Urinary bladder (tissue), 4 donors: ENCODE measurements around the gene BCL6B. TPM values are rescaled to one million over a fixed set of nuclear protein-coding genes. Genes with fewer than 3 reads are reported as not detected.

Source experiments
- DNase-seq: peaks from one replicate; pipeline ENCODE4 v3.0.0-alpha.2; 2015; ENCODE audit errors: extremely low spot score
- H3K27ac ChIP-seq: one replicate; pipeline ENCODE4 v1.5.1; 2013; ENCODE audit warnings: low read depth, mild to moderate bottlenecking, moderate library complexity
- H3K36me3 ChIP-seq: one replicate; pipeline ENCODE4 v1.6.1; 2013; ENCODE audit warnings: mild to moderate bottlenecking, moderate library complexity; ENCODE audit not compliant: insufficient read depth
- H3K4me1 ChIP-seq: one replicate; pipeline ENCODE4 v1.6.1; 2013; ENCODE audit warnings: mild to moderate bottlenecking, moderate library complexity; ENCODE audit not compliant: insufficient read depth
- H3K4me3 ChIP-seq: one replicate; pipeline ENCODE4 v1.5.1; 2013; ENCODE audit warnings: low read depth, low read length
- WGBS: extraction: QIAGEN DNeasy Blood & Tissue Kit; methylation state at CpG from one replicate; pipeline ENCODE4 v1.1.7; 2013; 5-methylcytosine and 5-hydroxymethylcytosine counted together
- polyA plus RNA-seq: library from polyadenylated mRNA; stranded (reverse); fragments of 200-250 nt; gene quantifications from one replicate; pipeline ENCODE4 v1.2.3, GENCODE V29; 2013
- small RNA-seq: library from RNA; depleted of rRNA; stranded (forward); fragments of <200 nt; gene quantifications from one replicate; pipeline ENCODE3, GENCODE V24; 2014
- total RNA-seq: library from RNA; depleted of rRNA; stranded (reverse); fragments of >200 nt; gene quantifications from one replicate; pipeline ENCODE4 v1.2.3, GENCODE V29; 2014
- donor health status: healthy with polysubstance abuse.
- donor health status: healthy.

The BCL6B gene
- total and polyA plus RNA-seq, 2 donors = 9.9 to 12.5 TPM

GRCh38 chr17:7070712-7071111 lies 47.9 kb downstream of the BCL6B start:
- DNase-seq = no peak
- no peaks in the 10 kb centered on the region for H3K36me3 ChIP-seq
- H3K4me3 ChIP-seq = no peak overlapping the region
- H3K4me1 ChIP-seq = no peaks in the 10 kb centered on the region
- WGBS = 79% methylated on average over 3 of the region's 3 CpGs
- H3K27ac ChIP-seq = no peak overlapping the region

GRCh38 chr17:7072406-7072805 lies 49.6 kb downstream of the BCL6B start:
- Histone ChIP-seq H3K36me3 (no peaks in the 10 kb centered on the region), H3K4me1 (no peaks in the 10 kb centered on the region), H3K27ac (no peak overlapping the region), H3K4me3 (no peak overlapping the region)
- WGBS = 76% methylated on average over 2 of the region's 2 CpGs
- DNase-seq = no peak

- 82% methylated on average over 14 of the region's 14 CpGs for WGBS
- Histone ChIP-seq H3K36me3 (no peaks in the 10 kb centered on the region), H3K4me1 (no peaks in the 10 kb centered on the region), H3K27ac (no peak overlapping the region), H3K4me3 (no peak overlapping the region)
- no peak for DNase-seq
Observed at GRCh38 chr17:7074931-7075330, 52.1 kb downstream of the BCL6B start.

- H3K4me1 ChIP-seq = no peaks in the 10 kb centered on the region
- no peak overlapping the region for H3K27ac ChIP-seq
- H3K36me3 ChIP-seq = no peaks in the 10 kb centered on the region
- 87% methylated on average over 7 of the region's 7 CpGs for WGBS
- DNase-seq = no peak
- H3K4me3 ChIP-seq = no peak overlapping the region
Observed at GRCh38 chr17:7077911-7078546, 55.2 kb downstream of the BCL6B start.

GRCh38 chr17:7078711-7079110 lies 55.9 kb downstream of the BCL6B start:
- no peak for DNase-seq
- Histone ChIP-seq H3K36me3 (no peaks in the 10 kb centered on the region), H3K27ac (no peak overlapping the region), H3K4me1 (no peaks in the 10 kb centered on the region), H3K4me3 (no peak overlapping the region)
- WGBS = 82% methylated on average over 10 of the region's 10 CpGs

Small RNAs within 50 kb of the gene (small RNA-seq; reads per million reads assigned to genes)
- gene AC120057.1 = not detected

Other genes starting within 250 kb of the BCL6B start
- gene FBXO39, start 246.8 kb upstream of the BCL6B start, total RNA-seq = 0.90 TPM
- 0.56 TPM for gene FBXO39, start 246.8 kb upstream of the BCL6B start, polyA plus RNA-seq
- not detected for gene TEKT1, start 191.3 kb upstream of the BCL6B start, total RNA-seq
- gene TEKT1, start 191.3 kb upstream of the BCL6B start, polyA plus RNA-seq = not detected
- not detected for gene ALOX12, start 27.0 kb upstream of the BCL6B start, total RNA-seq
- 0.04 TPM for gene ALOX12, start 27.0 kb upstream of the BCL6B start, polyA plus RNA-seq
- gene RNASEK, start 10.4 kb upstream of the BCL6B start, total RNA-seq = 32.9 TPM
- 305 TPM for gene RNASEK, start 10.4 kb upstream of the BCL6B start, polyA plus RNA-seq
- gene SLC16A13, start 13.0 kb downstream of the BCL6B start, total RNA-seq = 0.37 TPM
- 1.5 TPM for gene SLC16A13, start 13.0 kb downstream of the BCL6B start, polyA plus RNA-seq
- gene SLC16A11, start 21.0 kb downstream of the BCL6B start, total RNA-seq = not detected
- 1.5 TPM for gene SLC16A11, start 21.0 kb downstream of the BCL6B start, polyA plus RNA-seq
- gene CLEC10A, start 57.2 kb downstream of the BCL6B start, total RNA-seq = 5.0 TPM
- gene CLEC10A, start 57.2 kb downstream of the BCL6B start, polyA plus RNA-seq = 18.8 TPM
- not detected for gene ASGR2, start 91.8 kb downstream of the BCL6B start, total RNA-seq
- 1.7 TPM for gene ASGR2, start 91.8 kb downstream of the BCL6B start, polyA plus RNA-seq
- gene ASGR1, start 156.3 kb downstream of the BCL6B start, total RNA-seq = 1.7 TPM
- 1.6 TPM for gene ASGR1, start 156.3 kb downstream of the BCL6B start, polyA plus RNA-seq
- 19.4 TPM for gene DLG4, start 196.8 kb downstream of the BCL6B start, total RNA-seq
- 17.1 TPM for gene DLG4, start 196.8 kb downstream of the BCL6B start, polyA plus RNA-seq
- 130 TPM for gene ACADVL, start 196.9 kb downstream of the BCL6B start, total RNA-seq
- gene ACADVL, start 196.9 kb downstream of the BCL6B start, polyA plus RNA-seq = 314 TPM
- 45.5 TPM for gene DVL2, start 211.5 kb downstream of the BCL6B start, total RNA-seq
- gene DVL2, start 211.5 kb downstream of the BCL6B start, polyA plus RNA-seq = 41.5 TPM
- gene PHF23, start 216.4 kb downstream of the BCL6B start, total RNA-seq = 18.8 TPM
- gene PHF23, start 216.4 kb downstream of the BCL6B start, polyA plus RNA-seq = 39.0 TPM
- gene GABARAP, start 219.4 kb downstream of the BCL6B start, total RNA-seq = 246 TPM
- 681 TPM for gene GABARAP, start 219.4 kb downstream of the BCL6B start, polyA plus RNA-seq
- gene CTDNEP1, start 228.7 kb downstream of the BCL6B start, total RNA-seq = 40.0 TPM
- 89.2 TPM for gene CTDNEP1, start 228.7 kb downstream of the BCL6B start, polyA plus RNA-seq
- 17.7 TPM for gene ELP5, start 229.2 kb downstream of the BCL6B start, total RNA-seq
- gene ELP5, start 229.2 kb downstream of the BCL6B start, polyA plus RNA-seq = 39.2 TPM
- 24.2 TPM for gene CLDN7, start 239.4 kb downstream of the BCL6B start, total RNA-seq
- gene CLDN7, start 239.4 kb downstream of the BCL6B start, polyA plus RNA-seq = 34.4 TPM